Suprapubic skin (tissue), 4 donors: Measurements from ENCODE around the gene PAX5.

Source experiments
- EP300 ChIP-seq: sonication (generic); formaldehyde crosslinking; IDR thresholded peaks from one replicate; pipeline ENCODE4 v1.6.1; 2017; ENCODE audit warnings: antibody characterized with exemption
- POLR2A ChIP-seq, 2 donors: fragments of 450-650 bp; IDR thresholded peaks; one replicate each; pipeline ENCODE4 v1.6.1; 2017; ENCODE audit warnings: antibody characterized with exemption in 2 of 2, mild to moderate bottlenecking in 2 of 2, moderate library complexity in 2 of 2
- POLR2AphosphoS5 ChIP-seq, 3 donors: sonication (generic); formaldehyde crosslinking; IDR thresholded peaks; one replicate each; pipeline ENCODE4 v1.6.1; 2017; ENCODE audit warnings: antibody characterized with exemption in 3 of 3
- TF ChIP-seq, protein P1 (sequence below), 2 donors: fragments of 200-600 bp in 1 of 2; fragments of 450-650 bp in 1 of 2; sonication (generic) in 1 of 2; IDR thresholded peaks; one replicate each; pipeline ENCODE4 v1.5.1; 2016 to 2019; ENCODE audit warnings: antibody characterized with exemption in 2 of 2, mild to moderate bottlenecking in 1 of 2, moderate library complexity in 1 of 2

DNA sequence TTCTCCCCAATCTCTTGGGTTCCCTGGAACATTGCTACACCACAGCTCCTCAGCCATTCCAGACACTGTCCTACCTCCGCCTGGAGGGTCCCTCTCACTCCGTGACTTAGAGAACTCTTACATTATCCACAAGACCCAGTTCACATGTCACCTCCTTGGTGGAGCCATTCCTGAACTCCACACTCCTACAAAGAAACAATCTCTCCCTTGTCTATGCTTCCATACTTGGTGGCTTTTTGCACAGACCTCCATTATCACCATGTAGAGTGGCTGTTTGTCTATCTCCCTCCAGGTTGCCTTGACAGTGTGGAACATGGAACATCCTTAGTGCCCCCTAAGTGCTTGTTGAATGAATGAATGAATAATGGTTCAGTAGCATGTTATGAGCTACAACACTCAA is 105.9 kb downstream of the PAX5 start:
- TF ChIP-seq, protein P1, sequence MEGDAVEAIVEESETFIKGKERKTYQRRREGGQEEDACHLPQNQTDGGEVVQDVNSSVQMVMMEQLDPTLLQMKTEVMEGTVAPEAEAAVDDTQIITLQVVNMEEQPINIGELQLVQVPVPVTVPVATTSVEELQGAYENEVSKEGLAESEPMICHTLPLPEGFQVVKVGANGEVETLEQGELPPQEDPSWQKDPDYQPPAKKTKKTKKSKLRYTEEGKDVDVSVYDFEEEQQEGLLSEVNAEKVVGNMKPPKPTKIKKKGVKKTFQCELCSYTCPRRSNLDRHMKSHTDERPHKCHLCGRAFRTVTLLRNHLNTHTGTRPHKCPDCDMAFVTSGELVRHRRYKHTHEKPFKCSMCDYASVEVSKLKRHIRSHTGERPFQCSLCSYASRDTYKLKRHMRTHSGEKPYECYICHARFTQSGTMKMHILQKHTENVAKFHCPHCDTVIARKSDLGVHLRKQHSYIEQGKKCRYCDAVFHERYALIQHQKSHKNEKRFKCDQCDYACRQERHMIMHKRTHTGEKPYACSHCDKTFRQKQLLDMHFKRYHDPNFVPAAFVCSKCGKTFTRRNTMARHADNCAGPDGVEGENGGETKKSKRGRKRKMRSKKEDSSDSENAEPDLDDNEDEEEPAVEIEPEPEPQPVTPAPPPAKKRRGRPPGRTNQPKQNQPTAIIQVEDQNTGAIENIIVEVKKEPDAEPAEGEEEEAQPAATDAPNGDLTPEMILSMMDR (IDR thresholded peaks at IDR 0.05): no peak
- TF ChIP-seq POLR2A (IDR thresholded peaks at IDR 0.05) (no peak), POLR2AphosphoS5 (IDR thresholded peaks at IDR 0.05) (no peak), EP300 (no peak)
